ENCODE results near the gene SRD5A1. TPM values are rescaled to one million over a fixed set of nuclear protein-coding genes. Genes with fewer than 3 reads are reported as not detected.
A peak's percentile ranks its signal among the peaks of the same experiment; 100 is the strongest.

SRD5A1 gene
- total RNA-seq, 1 experiment from 2014 or later: 39.6 TPM

DNA sequence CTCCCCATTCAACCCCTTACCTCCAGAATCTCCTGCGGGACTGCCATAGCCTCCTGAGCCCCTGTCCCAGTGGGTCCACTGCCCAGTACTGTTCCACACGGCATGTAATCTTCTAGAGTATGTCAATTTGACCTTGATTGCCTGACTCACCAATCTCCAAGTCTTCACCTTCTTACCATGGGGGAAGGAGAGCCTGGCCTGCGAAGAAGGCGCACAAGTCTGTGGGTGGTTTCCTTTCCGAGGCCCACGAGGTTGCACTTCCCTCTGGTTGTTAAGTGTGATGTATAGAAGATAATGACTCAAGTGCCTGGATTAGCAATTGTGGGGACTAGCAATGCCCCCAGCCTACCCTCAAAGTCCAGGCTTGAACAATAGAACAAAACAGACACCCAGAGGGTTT, 71.8 kb downstream of the SRD5A1 start:
- peak overlapping the region; percentile 49 for H3K9ac ChIP-seq (ENCODE audit: low read length)
- H3K9me3 ChIP-seq (ENCODE audit: low read length): no peaks in the 10 kb centered on the region
- CTCF ChIA-PET: no interaction called here
- peaks cover 40% of the 10 kb centered on the region for H3K4me1 ChIP-seq (ENCODE audit: insufficient read depth, low read length)
- H2AFZ ChIP-seq (ENCODE audit: low read length): peak overlapping the region; percentile 79
- H3F3A ChIP-seq (ENCODE audit: low read length, unreplicated experiment): no peaks in the 10 kb centered on the region
- peak overlapping the region; percentile 66 for H3K4me2 ChIP-seq (ENCODE audit: low read length)
- peak overlapping the region; percentile 11; the same call in 1 of the 2 replicates for H3K4me3 ChIP-seq (ENCODE audit: low read length)
- DNase-seq (no peak), ATAC-seq (no peak; the same call in 1 of the 2 replicates)
- H4K20me1 ChIP-seq (ENCODE audit: low read length): no peaks in the 10 kb centered on the region
- POLR2A ChIA-PET (ENCODE audit: unreplicated experiment): no interaction called here
- no peaks in the 10 kb centered on the region for H3K79me2 ChIP-seq (ENCODE audit: low read length)
- TF ChIP-seq, protein P1, sequence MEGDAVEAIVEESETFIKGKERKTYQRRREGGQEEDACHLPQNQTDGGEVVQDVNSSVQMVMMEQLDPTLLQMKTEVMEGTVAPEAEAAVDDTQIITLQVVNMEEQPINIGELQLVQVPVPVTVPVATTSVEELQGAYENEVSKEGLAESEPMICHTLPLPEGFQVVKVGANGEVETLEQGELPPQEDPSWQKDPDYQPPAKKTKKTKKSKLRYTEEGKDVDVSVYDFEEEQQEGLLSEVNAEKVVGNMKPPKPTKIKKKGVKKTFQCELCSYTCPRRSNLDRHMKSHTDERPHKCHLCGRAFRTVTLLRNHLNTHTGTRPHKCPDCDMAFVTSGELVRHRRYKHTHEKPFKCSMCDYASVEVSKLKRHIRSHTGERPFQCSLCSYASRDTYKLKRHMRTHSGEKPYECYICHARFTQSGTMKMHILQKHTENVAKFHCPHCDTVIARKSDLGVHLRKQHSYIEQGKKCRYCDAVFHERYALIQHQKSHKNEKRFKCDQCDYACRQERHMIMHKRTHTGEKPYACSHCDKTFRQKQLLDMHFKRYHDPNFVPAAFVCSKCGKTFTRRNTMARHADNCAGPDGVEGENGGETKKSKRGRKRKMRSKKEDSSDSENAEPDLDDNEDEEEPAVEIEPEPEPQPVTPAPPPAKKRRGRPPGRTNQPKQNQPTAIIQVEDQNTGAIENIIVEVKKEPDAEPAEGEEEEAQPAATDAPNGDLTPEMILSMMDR (conservative IDR thresholded peaks at IDR 0.05; ENCODE audit: low read depth, low read length): no peak
- TF ChIP-seq EZH2phosphoT487 (IDR thresholded peaks at IDR 0.05; ENCODE audit: borderline replicate concordance, low read length) (no peak), EZH2 (IDR thresholded peaks at IDR 0.05; ENCODE audit: low read length, unreplicated experiment) (no peak)
- H3K36me3 ChIP-seq (ENCODE audit: low read depth, low read length): no peaks in the 10 kb centered on the region
- H3K27ac ChIP-seq (ENCODE audit: low read length): peak overlapping the region; percentile 77
- BruUV-seq (replicated peaks): no TSS peak
- intact Hi-C loops (cut with micrococcal nuclease): loop anchor here (2.0 kb wide), 1 partner anchor 72 kb away; the partner anchor contains the start of genes NSUN2 and SRD5A1
- H3K9me2 ChIP-seq (replicated peaks; ENCODE audit: low read length): no peaks in the 10 kb centered on the region
- no peaks in the 10 kb centered on the region for H3K27me3 ChIP-seq (ENCODE audit: low read length)

DNA sequence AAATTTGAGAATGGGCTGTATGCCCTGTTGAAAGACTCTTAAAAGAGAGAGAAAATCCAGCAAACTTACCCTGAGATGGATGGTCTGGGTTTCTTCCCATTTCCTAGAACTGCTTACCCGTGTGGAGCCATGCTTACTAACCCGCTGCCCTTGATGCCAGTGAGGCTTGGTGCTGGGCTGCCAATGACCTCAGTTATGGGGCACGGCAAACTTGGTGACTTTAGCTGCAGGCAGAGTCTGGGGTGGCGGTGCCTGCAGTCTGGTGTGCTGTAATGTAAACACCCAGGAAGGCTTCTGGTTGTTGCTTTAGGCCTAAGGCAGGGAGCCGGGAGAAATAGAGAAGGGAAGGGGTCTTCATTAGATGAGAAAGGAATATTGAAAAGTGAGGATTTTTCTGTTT, 72.7 kb downstream of the SRD5A1 start:
- ATAC-seq (no peak), DNase-seq (no peak)
- H3K27me3 ChIP-seq (ENCODE audit: low read length): no peaks in the 10 kb centered on the region
- no peaks in the 10 kb centered on the region for H3K9me3 ChIP-seq (ENCODE audit: low read length)
- no peaks in the 10 kb centered on the region for H3K79me2 ChIP-seq (ENCODE audit: low read length)
- no peaks in the 10 kb centered on the region for H4K20me1 ChIP-seq (ENCODE audit: low read length)
- no peak overlapping the region for H3K27ac ChIP-seq (ENCODE audit: low read length)
- H3K9ac ChIP-seq (ENCODE audit: low read length): no peak overlapping the region
- peaks cover 32% of the 10 kb centered on the region for H3K4me1 ChIP-seq (ENCODE audit: insufficient read depth, low read length)
- H2AFZ ChIP-seq (ENCODE audit: low read length): no peak overlapping the region
- no TSS peak for BruUV-seq (replicated peaks)
- no peaks in the 10 kb centered on the region for H3K36me3 ChIP-seq (ENCODE audit: low read depth, low read length)
- ChIA-PET CTCF (no interaction called here), POLR2A (ENCODE audit: unreplicated experiment) (no interaction called here)
- H3F3A ChIP-seq (ENCODE audit: low read length, unreplicated experiment): no peaks in the 10 kb centered on the region
- no peak overlapping the region for H3K4me3 ChIP-seq (ENCODE audit: low read length)
- intact Hi-C loops (cut with micrococcal nuclease): loop anchor here (2.0 kb wide), 1 partner anchor 73 kb away; the partner anchor contains the start of genes NSUN2 and SRD5A1
- no peaks in the 10 kb centered on the region for H3K9me2 ChIP-seq (replicated peaks; ENCODE audit: low read length)
- no peak overlapping the region for H3K4me2 ChIP-seq (ENCODE audit: low read length)
- TF ChIP-seq EZH2phosphoT487 (IDR thresholded peaks at IDR 0.05; ENCODE audit: borderline replicate concordance, low read length) (no peak), EZH2 (IDR thresholded peaks at IDR 0.05; ENCODE audit: low read length, unreplicated experiment) (no peak)
- TF ChIP-seq, protein P1 (conservative IDR thresholded peaks at IDR 0.05; ENCODE audit: low read depth, low read length): no peak

DNA sequence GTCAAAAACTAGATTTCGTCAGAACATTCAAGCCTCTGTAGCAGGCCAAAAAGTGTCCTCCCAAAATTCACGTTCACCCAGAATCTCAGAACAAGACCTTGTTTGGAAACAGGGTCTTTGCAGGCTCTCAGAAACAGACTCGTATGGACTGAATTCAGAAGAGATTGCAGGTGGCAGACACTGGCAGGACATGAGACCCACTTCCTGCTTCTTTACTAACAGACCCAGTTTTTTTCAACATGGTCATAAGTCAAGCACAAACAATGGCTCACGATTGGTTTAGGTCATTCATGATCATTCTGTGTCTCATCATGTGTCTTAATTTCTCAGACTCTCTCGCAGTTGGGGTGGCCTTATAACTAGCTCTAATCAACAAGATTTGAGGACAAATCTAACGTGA, 74.6 kb downstream of the SRD5A1 start:
- no peak overlapping the region for H2AFZ ChIP-seq (ENCODE audit: low read length)
- ATAC-seq: no peak

More for the DNA sequence above, 74.6 kb downstream of the SRD5A1 start:
- BruUV-seq (replicated peaks): no TSS peak
- no peak overlapping the region for H3K27ac ChIP-seq (ENCODE audit: low read length)
- H4K20me1 ChIP-seq (ENCODE audit: low read length): no peaks in the 10 kb centered on the region
- H3F3A ChIP-seq (ENCODE audit: low read length, unreplicated experiment): no peaks in the 10 kb centered on the region
- H3K27me3 ChIP-seq (ENCODE audit: low read length): no peaks in the 10 kb centered on the region
- no peaks in the 10 kb centered on the region for H3K36me3 ChIP-seq (ENCODE audit: low read depth, low read length)
- CTCF ChIA-PET: no interaction called here
- POLR2A ChIA-PET (ENCODE audit: unreplicated experiment): no interaction called here
- no peak for DNase-seq
- H3K4me2 ChIP-seq (ENCODE audit: low read length): no peak overlapping the region
- no peaks in the 10 kb centered on the region for H3K9me3 ChIP-seq (ENCODE audit: low read length)
- H3K4me1 ChIP-seq (ENCODE audit: insufficient read depth, low read length): peaks cover 38% of the 10 kb centered on the region
- intact Hi-C loops (cut with micrococcal nuclease): no loop called here
- TF ChIP-seq EZH2 (IDR thresholded peaks at IDR 0.05; ENCODE audit: low read length, unreplicated experiment): no peak
- TF ChIP-seq EZH2phosphoT487 (IDR thresholded peaks at IDR 0.05; ENCODE audit: borderline replicate concordance, low read length): no peak
- TF ChIP-seq, protein P1 (conservative IDR thresholded peaks at IDR 0.05; ENCODE audit: low read depth, low read length): no peak
- H3K9me2 ChIP-seq (replicated peaks; ENCODE audit: low read length): no peaks in the 10 kb centered on the region
- no peaks in the 10 kb centered on the region for H3K79me2 ChIP-seq (ENCODE audit: low read length)
- H3K9ac ChIP-seq (ENCODE audit: low read length): no peak overlapping the region
- no peak overlapping the region for H3K4me3 ChIP-seq (ENCODE audit: low read length)
